Measurements from ENCODE around the gene DHRS7B. TPM values are rescaled to one million over a fixed set of nuclear protein-coding genes. Genes with fewer than 3 reads are reported as not detected.

Gene DHRS7B
- total RNA-seq, 1 donor from 2014 or later, result 8.3 TPM

GRCh38 chr17:21152731-21153130, 26.0 kb downstream of the DHRS7B start:
- no peak overlapping the region for H3K27ac Mint-ChIP-seq (ENCODE audit: unreplicated experiment)
- H3K27me3 Mint-ChIP-seq (ENCODE audit: unreplicated experiment), result no peaks in the 10 kb centered on the region
- no peak overlapping the region for H3K4me3 Mint-ChIP-seq (ENCODE audit: unreplicated experiment)
- peaks cover 46% of the 10 kb centered on the region for H3K36me3 Mint-ChIP-seq (ENCODE audit: unreplicated experiment)
- peaks cover 10% of the 10 kb centered on the region for H3K9me3 Mint-ChIP-seq (ENCODE audit: unreplicated experiment)
- TF ChIP-seq CTCF (IDR thresholded peaks at IDR 0.05; ENCODE audit: partially characterized antibody, unreplicated experiment), result no peak
- H3K4me1 Mint-ChIP-seq (ENCODE audit: low read depth, unreplicated experiment), result no peaks in the 10 kb centered on the region
- DNase-seq, result no peak

- Mint-ChIP-seq H3K9me3 (ENCODE audit: unreplicated experiment) (peaks cover 4% of the 10 kb centered on the region), H3K36me3 (ENCODE audit: unreplicated experiment) (peaks cover 28% of the 10 kb centered on the region), H3K4me3 (ENCODE audit: unreplicated experiment) (no peak overlapping the region), H3K4me1 (ENCODE audit: low read depth, unreplicated experiment) (no peaks in the 10 kb centered on the region), H3K27ac (ENCODE audit: unreplicated experiment) (no peak overlapping the region), H3K27me3 (ENCODE audit: unreplicated experiment) (no peaks in the 10 kb centered on the region)
- no peak for TF ChIP-seq CTCF (IDR thresholded peaks at IDR 0.05; ENCODE audit: partially characterized antibody, unreplicated experiment)
- DNase-seq, result no peak
These were observed 31.0 kb downstream of the DHRS7B start for GRCh38 chr17:21157586-21158370.

GRCh38 chr17:21160401-21160800, 33.6 kb downstream of the DHRS7B start:
- H3K4me3 Mint-ChIP-seq (ENCODE audit: unreplicated experiment), result no peak overlapping the region
- TF ChIP-seq CTCF (IDR thresholded peaks at IDR 0.05; ENCODE audit: partially characterized antibody, unreplicated experiment), result no peak
- no peak overlapping the region for H3K27ac Mint-ChIP-seq (ENCODE audit: unreplicated experiment)
- H3K27me3 Mint-ChIP-seq (ENCODE audit: unreplicated experiment), result peaks cover 2% of the 10 kb centered on the region
- peaks cover under 1% of the 10 kb centered on the region for H3K9me3 Mint-ChIP-seq (ENCODE audit: unreplicated experiment)
- DNase-seq, result no peak
- peaks cover 5% of the 10 kb centered on the region for H3K36me3 Mint-ChIP-seq (ENCODE audit: unreplicated experiment)
- no peaks in the 10 kb centered on the region for H3K4me1 Mint-ChIP-seq (ENCODE audit: low read depth, unreplicated experiment)

GRCh38 chr17:21161498-21162393, 35.0 kb downstream of the DHRS7B start:
- H3K9me3 Mint-ChIP-seq (ENCODE audit: unreplicated experiment), result no peaks in the 10 kb centered on the region
- H3K27ac Mint-ChIP-seq (ENCODE audit: unreplicated experiment), result no peak overlapping the region
- no peak overlapping the region for H3K4me3 Mint-ChIP-seq (ENCODE audit: unreplicated experiment)
- no peaks in the 10 kb centered on the region for H3K4me1 Mint-ChIP-seq (ENCODE audit: low read depth, unreplicated experiment)
- no peak for DNase-seq
- peaks cover 2% of the 10 kb centered on the region for H3K27me3 Mint-ChIP-seq (ENCODE audit: unreplicated experiment)
- TF ChIP-seq CTCF (IDR thresholded peaks at IDR 0.05; ENCODE audit: partially characterized antibody, unreplicated experiment), result no peak
- no peaks in the 10 kb centered on the region for H3K36me3 Mint-ChIP-seq (ENCODE audit: unreplicated experiment)

Data from glutamatergic neuron (in vitro differentiated cells).